Parathyroid adenoma (tissue), 2 donors: ENCODE results near the gene GPT2.

Experiments
- H2AFZ ChIP-seq: fragments of 300-600 bp; sonication (generic); one replicate; pipeline ENCODE4 v1.7.0; 2017; ENCODE audit warnings: antibody characterized with exemption, mild to moderate bottlenecking
- H3K27ac ChIP-seq: fragments of 300-600 bp; sonication (generic); one replicate; pipeline ENCODE4 v1.7.0; 2017
- H3K27me3 ChIP-seq: fragments of 300-600 bp; sonication (generic); one replicate; pipeline ENCODE4 v1.7.0; 2017; ENCODE audit warnings: low read length; ENCODE audit not compliant: control insufficient read depth, insufficient read depth
- H3K36me3 ChIP-seq: fragments of 300-600 bp; sonication (generic); one replicate; pipeline ENCODE4 v1.7.0; 2017; ENCODE audit warnings: low read length; ENCODE audit not compliant: control insufficient read depth, insufficient read depth
- H3K4me1 ChIP-seq: fragments of 300-600 bp; sonication (generic); one replicate; pipeline ENCODE4 v1.7.0; 2017; ENCODE audit warnings: control low read depth
- H3K4me2 ChIP-seq: fragments of 300-600 bp; sonication (generic); one replicate; pipeline ENCODE4 v1.7.0; 2017; ENCODE audit warnings: low read length
- H3K4me3 ChIP-seq: fragments of 300-600 bp; sonication (generic); one replicate; pipeline ENCODE4 v1.7.0; 2017; ENCODE audit warnings: low read depth, low read length
- H3K79me2 ChIP-seq: fragments of 300-600 bp; sonication (generic); one replicate; pipeline ENCODE4 v1.7.0; 2017; ENCODE audit warnings: control low read depth
- H3K9ac ChIP-seq: fragments of 300-600 bp; sonication (generic); one replicate; pipeline ENCODE4 v1.7.0; 2017; ENCODE audit warnings: mild to moderate bottlenecking
- H3K9me3 ChIP-seq: fragments of 300-600 bp; sonication (generic); one replicate; pipeline ENCODE4 v1.7.0; 2017; ENCODE audit warnings: low read length; ENCODE audit not compliant: control insufficient read depth
- CTCF ChIP-seq: fragments of 300-600 bp; sonication (generic); IDR thresholded peaks from one replicate; pipeline ENCODE4 v1.7.0; 2017; ENCODE audit warnings: antibody characterized with exemption, mild to moderate bottlenecking
- donor health status: primary hyperparathyroidism.

Gene GPT2

DNA sequence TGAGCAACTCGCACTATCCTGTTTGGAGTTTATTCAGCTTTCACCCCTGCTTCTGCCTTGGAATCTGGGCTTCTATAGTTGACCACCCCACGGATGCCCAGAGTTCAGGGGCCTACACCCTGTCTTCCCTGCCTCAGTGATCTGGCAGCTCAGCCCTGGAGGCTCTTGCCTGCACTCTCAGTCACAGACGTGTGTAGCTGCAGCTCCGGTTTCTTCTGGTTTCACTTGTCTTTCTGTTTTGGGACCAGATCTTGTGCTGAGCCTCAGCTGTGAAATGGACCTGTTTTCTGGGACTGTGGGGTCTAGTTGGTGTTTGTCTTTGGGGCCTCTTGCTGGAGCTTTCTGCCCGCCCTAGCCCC, 5.8 kb downstream of the GPT2 start:
- no peaks in the 10 kb centered on the region for H3K27me3 ChIP-seq
- no peaks in the 10 kb centered on the region for H3K36me3 ChIP-seq
- H3K4me1 ChIP-seq, result peaks cover 4% of the 10 kb centered on the region
- no peak overlapping the region for H3K4me3 ChIP-seq
- H2AFZ ChIP-seq, result no peak overlapping the region
- no peaks in the 10 kb centered on the region for H3K9me3 ChIP-seq
- H3K4me2 ChIP-seq, result no peak overlapping the region
- peaks cover 9% of the 10 kb centered on the region for H3K79me2 ChIP-seq
- H3K27ac ChIP-seq, result no peak overlapping the region
- no peak overlapping the region for H3K9ac ChIP-seq
- no peak for TF ChIP-seq CTCF

DNA sequence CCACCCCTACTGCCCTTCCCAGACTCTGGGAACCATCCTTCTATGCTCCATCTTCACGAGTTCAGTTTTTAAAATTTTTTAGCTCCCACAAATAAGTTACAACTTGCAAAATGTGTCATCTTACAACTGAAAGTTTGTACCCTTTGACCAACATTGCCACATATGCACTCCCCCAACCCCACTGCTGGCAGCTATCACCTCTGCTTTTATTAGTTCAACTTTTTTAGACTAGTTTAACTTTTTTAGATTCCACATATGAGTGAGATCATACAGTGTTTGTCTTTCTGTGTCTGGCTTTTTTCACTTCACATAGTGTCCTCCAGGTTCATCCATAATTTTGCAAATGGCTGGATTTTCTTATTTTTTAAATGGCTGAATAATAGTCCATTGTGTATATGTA, 7.7 kb downstream of the GPT2 start:
- H3K4me1 ChIP-seq, result peaks cover 10% of the 10 kb centered on the region
- H3K9ac ChIP-seq, result no peak overlapping the region
- H3K27ac ChIP-seq, result no peak overlapping the region
- H3K27me3 ChIP-seq, result no peaks in the 10 kb centered on the region
- no peaks in the 10 kb centered on the region for H3K79me2 ChIP-seq
- no peaks in the 10 kb centered on the region for H3K9me3 ChIP-seq
- no peak overlapping the region for H3K4me3 ChIP-seq
- no peak overlapping the region for H2AFZ ChIP-seq
- no peak overlapping the region for H3K4me2 ChIP-seq
- no peaks in the 10 kb centered on the region for H3K36me3 ChIP-seq
- no peak for TF ChIP-seq CTCF

DNA sequence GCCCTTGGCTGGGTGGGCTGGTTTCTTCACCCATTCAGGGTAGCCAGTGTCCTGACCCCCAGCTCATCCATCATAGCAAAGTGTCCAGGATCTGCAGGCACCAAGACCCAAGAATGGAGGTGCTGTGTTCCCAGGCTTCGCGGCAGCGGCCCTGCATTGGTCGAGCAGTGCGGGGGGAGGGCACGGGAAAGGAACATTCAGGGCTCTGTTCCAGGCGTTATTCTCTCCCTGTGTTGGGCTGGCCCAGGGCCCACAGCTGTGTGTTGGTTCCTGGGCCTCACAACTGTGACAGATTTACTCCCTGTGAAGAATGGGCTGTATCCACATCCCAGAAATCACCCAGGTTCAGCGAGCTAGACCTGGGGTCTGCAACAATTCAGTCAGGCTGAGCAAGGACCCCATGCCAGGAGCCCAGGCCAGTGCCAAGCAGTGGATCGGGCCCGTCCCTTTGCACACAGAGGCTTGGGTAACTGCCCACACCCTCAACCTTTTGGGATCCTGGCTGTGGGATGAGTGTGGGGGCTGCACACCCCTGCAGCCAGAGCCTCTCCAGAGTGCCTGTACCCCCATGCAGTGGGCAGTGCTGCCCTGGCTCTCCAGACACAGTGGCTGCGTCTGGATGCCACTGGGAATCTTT, 10.0 kb downstream of the GPT2 start:
- Histone ChIP-seq H3K4me3 (no peak overlapping the region), H3K36me3 (no peaks in the 10 kb centered on the region), H3K4me1 (peaks cover 10% of the 10 kb centered on the region), H3K79me2 (no peaks in the 10 kb centered on the region), H3K27ac (no peak overlapping the region), H3K27me3 (no peaks in the 10 kb centered on the region), H3K4me2 (no peak overlapping the region), H3K9me3 (no peaks in the 10 kb centered on the region), H3K9ac (no peak overlapping the region), H2AFZ (no peak overlapping the region)
- TF ChIP-seq CTCF, result no peak

DNA sequence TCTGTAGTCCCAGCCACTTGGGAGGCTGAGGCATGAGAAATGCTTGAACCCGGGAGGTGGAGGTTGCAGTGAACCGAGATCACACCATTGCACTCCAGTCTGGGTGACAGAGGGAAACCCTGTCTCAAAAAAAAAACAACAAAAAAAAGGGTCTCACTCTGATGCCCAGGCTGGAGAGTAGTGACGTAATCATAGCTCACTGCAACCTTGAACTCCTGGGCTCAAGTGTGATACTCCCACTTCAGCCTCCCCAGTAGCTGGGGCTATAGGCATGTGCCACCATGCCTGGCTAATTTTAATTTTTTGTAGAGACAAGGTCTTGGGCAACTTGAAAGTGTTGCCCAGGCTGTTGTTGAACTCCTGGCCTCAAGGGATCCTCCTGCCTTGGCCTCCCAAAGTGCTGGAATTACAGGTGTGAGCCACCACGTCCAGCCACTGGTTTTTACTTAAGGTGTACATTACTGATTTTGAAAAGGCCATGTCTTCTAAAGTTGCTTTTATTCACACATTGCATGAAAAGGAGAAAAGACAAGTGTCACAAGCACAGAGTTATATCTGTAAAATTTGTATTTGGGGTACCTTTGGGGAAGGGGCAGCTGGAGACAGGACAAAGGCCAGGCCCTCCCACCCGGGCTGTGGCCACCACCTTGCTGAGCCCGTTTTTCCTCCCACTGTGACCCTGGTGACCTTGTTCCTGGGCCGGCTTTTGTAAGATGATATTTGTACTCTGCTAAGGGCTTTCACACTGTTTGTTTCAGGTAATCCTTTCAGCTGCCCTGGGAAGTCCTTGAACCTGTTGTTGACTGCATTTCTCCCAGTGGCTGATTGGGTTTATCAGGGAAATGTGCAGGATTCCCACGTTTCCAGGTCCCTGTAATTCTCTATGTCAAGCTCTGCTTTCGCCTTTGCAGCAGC, 11.5 kb downstream of the GPT2 start:
- no peaks in the 10 kb centered on the region for H3K27me3 ChIP-seq
- H3K4me3 ChIP-seq, result no peak overlapping the region
- H3K36me3 ChIP-seq, result no peaks in the 10 kb centered on the region
- no peak overlapping the region for H2AFZ ChIP-seq
- no peak overlapping the region for H3K27ac ChIP-seq
- peaks cover 10% of the 10 kb centered on the region for H3K4me1 ChIP-seq
- H3K9ac ChIP-seq, result no peak overlapping the region
- H3K79me2 ChIP-seq, result no peaks in the 10 kb centered on the region
- H3K4me2 ChIP-seq, result no peak overlapping the region
- no peaks in the 10 kb centered on the region for H3K9me3 ChIP-seq
- no peak for TF ChIP-seq CTCF
